ENCODE data around the gene KNTC1.
"Not testable (repeated sequence)": the region's sequence is repeated elsewhere in the genome, so short reads cannot be mapped to it uniquely, and the experiment has no call there.

Gene KNTC1

GRCh38 chr12:122484385-122484784 is 42.7 kb upstream of the KNTC1 start:
- H3K4me3 ChIP-seq (ENCODE audit: low read depth, low read length); POLR2A ChIA-PET; H3K9me3 ChIP-seq (ENCODE audit: control insufficient read depth, insufficient read depth, low read depth, low read length); H3K27ac ChIP-seq (ENCODE audit: extremely low read depth, low read depth, low read length); H3K4me1 ChIP-seq (ENCODE audit: control insufficient read depth, insufficient read depth, low read length): not testable (repeated sequence)
- TF ChIP-seq ZNF121 (tag by site-specific recombination; IDR thresholded peaks at IDR 0.05), result peak; percentile 98
- peaks cover 69 to 90% of the 10 kb centered on the region in 2 experiments for H3K36me3 ChIP-seq (ENCODE audit: control insufficient read depth in 2 of 2, insufficient read depth in 1 of 2, low read length in 2 of 2)
- CTCF ChIA-PET, result interaction anchor here (0.6 to 1.3 kb wide), 4 partner anchors 13 to 128 kb away, joined by 3 to 5 read pairs (median 4); no protein-coding TSS in a partner anchor

- H3K27ac ChIP-seq (ENCODE audit: extremely low read depth, low read depth, low read length); H3K4me1 ChIP-seq (ENCODE audit: control insufficient read depth, insufficient read depth, low read length); H3K4me3 ChIP-seq (ENCODE audit: low read depth, low read length); H3K9me3 ChIP-seq (ENCODE audit: control insufficient read depth, insufficient read depth, low read depth, low read length): not testable (repeated sequence)
- 0 out of 2 replicates have a peak, but pooled peaks have one; percentile 18 for TF ChIP-seq SP7 (tag by site-specific recombination; IDR thresholded peaks at IDR 0.05)
- peak; percentile 44; the same call in 1 of the 2 replicates for TF ChIP-seq ZNF362 (tag by site-specific recombination; IDR thresholded peaks at IDR 0.05)
- POLR2A ChIA-PET, result interaction anchor here (0.6 kb wide), 1 partner anchor 166 kb away, joined by 7 read pairs; no protein-coding TSS in a partner anchor
- CTCF ChIA-PET, result interaction anchor here (0.9 to 2.0 kb wide), 2 partner anchors 13 to 15 kb away, joined by 3 to 6 read pairs; no protein-coding TSS in a partner anchor
- peaks cover 70 to 87% of the 10 kb centered on the region in 2 experiments for H3K36me3 ChIP-seq (ENCODE audit: control insufficient read depth in 2 of 2, insufficient read depth in 1 of 2, low read length in 2 of 2)
Measured at GRCh38 chr12:122486360-122486759, 40.7 kb upstream of the KNTC1 start.

GRCh38 chr12:122486805-122487426 is 40.1 kb upstream of the KNTC1 start:
- Histone ChIP-seq H3K4me1 (ENCODE audit: control insufficient read depth, insufficient read depth, low read length) (no peaks in the 10 kb centered on the region), H3K27ac (ENCODE audit: extremely low read depth, low read depth, low read length) (no peak overlapping the region), H3K36me3 (ENCODE audit: control insufficient read depth in 2 of 2, insufficient read depth in 1 of 2, low read length in 2 of 2) (peaks cover 71 to 85% of the 10 kb centered on the region in 2 experiments), H3K4me3 (ENCODE audit: low read depth, low read length) (no peak overlapping the region), H3K9me3 (ENCODE audit: control insufficient read depth, insufficient read depth, low read depth, low read length) (no peaks in the 10 kb centered on the region)
- TF ChIP-seq ZNF18 (tag by site-specific recombination; IDR thresholded peaks at IDR 0.05) (no peak), ZNF366 (tag by site-specific recombination; conservative IDR thresholded peaks at IDR 0.05) (no peak), PBX3 (CRISPR knock-in tag; IDR thresholded peaks at IDR 0.05) (no peak), ZNF843 (tag by site-specific recombination; IDR thresholded peaks at IDR 0.05) (no peak), OVOL3 (tag by site-specific recombination; IDR thresholded peaks at IDR 0.05) (no peak)
- ChIA-PET CTCF (interaction anchor here (0.9 to 2.0 kb wide), 2 partner anchors 14 to 15 kb away, joined by 3 to 6 read pairs; no protein-coding TSS in a partner anchor), POLR2A (no interaction called here)

GRCh38 chr12:122487807-122488206 is 39.2 kb upstream of the KNTC1 start:
- not testable (repeated sequence) for H3K9me3 ChIP-seq (ENCODE audit: control insufficient read depth, insufficient read depth, low read depth, low read length); H3K4me1 ChIP-seq (ENCODE audit: control insufficient read depth, insufficient read depth, low read length); H3K4me3 ChIP-seq (ENCODE audit: low read depth, low read length); H3K27ac ChIP-seq (ENCODE audit: extremely low read depth, low read depth, low read length)
- 0 out of 2 replicates have a peak, but pooled peaks have one; percentile 13 for TF ChIP-seq SCRT1 (tag by site-specific recombination; IDR thresholded peaks at IDR 0.05; ENCODE audit: borderline replicate concordance)
- CTCF ChIA-PET, result interaction anchor here (3.4 kb wide), 1 partner anchor 88 kb away, joined by 9 read pairs; no protein-coding TSS in a partner anchor
- POLR2A ChIA-PET, result interaction anchor here (1.3 kb wide), 1 partner anchor 13 kb away, joined by 6 read pairs; the partner anchor contains the start of gene ZCCHC8
- H3K36me3 ChIP-seq (ENCODE audit: control insufficient read depth in 2 of 2, insufficient read depth in 1 of 2, low read length in 2 of 2), result peaks cover 71 to 89% of the 10 kb centered on the region in 2 experiments
